ENCODE measurements around the gene PLA2G3.
A peak's percentile ranks its signal among the peaks of the same experiment; 100 is the strongest.

DNA sequence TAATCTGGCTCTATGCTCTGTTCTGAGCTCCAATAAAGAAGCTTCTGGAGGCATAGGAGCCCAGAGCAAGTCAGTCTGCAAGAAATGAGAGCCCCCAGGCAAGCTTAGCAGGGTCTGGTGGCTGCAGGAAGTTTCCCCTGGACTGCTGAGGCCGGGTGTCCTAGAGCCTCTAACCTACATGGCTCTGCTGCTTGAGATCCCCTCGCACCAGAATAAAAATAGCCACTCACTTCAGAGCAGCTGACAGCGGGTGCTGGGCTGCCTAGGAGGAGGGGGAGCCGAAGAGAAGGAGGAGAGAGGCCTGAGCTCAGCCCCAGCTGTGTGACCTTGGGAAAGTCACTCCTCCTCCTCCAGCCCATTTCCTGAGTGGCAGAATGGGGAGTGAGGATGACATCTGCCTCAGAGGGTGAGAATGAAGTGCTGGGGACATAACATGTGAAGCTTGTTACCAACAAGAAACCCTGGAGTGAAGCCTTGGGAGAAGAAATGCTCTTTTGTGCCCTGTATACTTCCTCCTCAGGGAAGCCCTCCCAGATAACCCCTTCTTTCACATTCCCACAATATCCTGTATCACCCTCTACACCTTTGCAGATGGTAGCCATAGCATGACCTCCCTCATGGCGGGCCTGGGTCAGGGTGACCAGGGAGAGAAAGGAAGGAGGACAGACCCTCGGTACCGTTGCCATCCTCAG, 21.1 kb downstream of the PLA2G3 start:
- TF ChIP-seq, protein P1, sequence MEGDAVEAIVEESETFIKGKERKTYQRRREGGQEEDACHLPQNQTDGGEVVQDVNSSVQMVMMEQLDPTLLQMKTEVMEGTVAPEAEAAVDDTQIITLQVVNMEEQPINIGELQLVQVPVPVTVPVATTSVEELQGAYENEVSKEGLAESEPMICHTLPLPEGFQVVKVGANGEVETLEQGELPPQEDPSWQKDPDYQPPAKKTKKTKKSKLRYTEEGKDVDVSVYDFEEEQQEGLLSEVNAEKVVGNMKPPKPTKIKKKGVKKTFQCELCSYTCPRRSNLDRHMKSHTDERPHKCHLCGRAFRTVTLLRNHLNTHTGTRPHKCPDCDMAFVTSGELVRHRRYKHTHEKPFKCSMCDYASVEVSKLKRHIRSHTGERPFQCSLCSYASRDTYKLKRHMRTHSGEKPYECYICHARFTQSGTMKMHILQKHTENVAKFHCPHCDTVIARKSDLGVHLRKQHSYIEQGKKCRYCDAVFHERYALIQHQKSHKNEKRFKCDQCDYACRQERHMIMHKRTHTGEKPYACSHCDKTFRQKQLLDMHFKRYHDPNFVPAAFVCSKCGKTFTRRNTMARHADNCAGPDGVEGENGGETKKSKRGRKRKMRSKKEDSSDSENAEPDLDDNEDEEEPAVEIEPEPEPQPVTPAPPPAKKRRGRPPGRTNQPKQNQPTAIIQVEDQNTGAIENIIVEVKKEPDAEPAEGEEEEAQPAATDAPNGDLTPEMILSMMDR (IDR thresholded peaks at IDR 0.05): no peak
- peak in 1 of 2 donors; percentile 49 for TF ChIP-seq POLR2A (IDR thresholded peaks at IDR 0.05)

Measured in adrenal gland (tissue), 5 donors.